ENCODE results near the gene RBFOX1.

RBFOX1 gene

DNA sequence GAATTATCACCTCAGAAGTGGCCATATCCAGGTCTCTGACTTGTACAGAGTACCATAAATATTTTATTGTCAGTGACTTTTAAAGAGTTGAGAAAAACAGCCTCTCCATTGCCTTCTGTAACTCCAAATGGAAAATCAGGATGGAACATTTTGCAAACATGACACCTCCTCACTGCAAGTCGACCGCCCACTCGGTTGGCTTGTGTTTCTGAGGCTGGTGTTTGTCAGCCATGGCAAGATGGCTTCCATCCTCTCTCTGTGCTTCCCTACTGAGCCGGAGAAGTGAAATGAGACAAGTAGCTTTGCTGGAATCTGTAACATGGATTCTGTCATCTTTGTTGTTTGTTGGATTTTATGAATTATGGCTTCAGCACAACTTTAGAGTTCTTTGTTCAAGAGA is 172.8 kb downstream of the RBFOX1 start:
- no peak for DNase-seq (ENCODE audit: low spot score)
- no peak for TF ChIP-seq CTCF (IDR thresholded peaks at IDR 0.05; ENCODE audit: borderline replicate concordance, control extremely low read depth, extremely low read depth, insufficient read depth, missing control alignments)
- in situ Hi-C loops (cut with MboI; ENCODE audit: low sequenced_read_pairs, unreplicated experiment), result no loop called here

DNA sequence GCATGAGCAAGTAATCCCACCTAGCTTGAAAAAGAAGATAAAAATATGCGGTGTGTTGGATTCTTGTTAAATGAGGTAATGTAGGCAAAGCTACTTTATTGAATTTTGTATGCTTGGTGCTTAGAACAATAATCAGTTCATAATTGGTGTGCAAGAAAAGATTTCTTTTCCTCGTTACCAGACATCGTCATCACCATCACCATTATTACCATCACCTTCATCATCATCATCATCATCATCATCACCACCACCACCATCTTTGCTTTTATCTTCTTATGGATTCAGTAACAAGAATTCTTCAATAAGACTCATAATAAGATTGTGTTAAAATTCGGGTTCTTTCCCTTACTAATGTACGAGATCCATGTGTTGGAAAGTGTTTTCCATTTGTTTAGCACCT is 173.7 kb downstream of the RBFOX1 start:
- no peak for DNase-seq (ENCODE audit: low spot score)
- TF ChIP-seq CTCF (IDR thresholded peaks at IDR 0.05; ENCODE audit: borderline replicate concordance, control extremely low read depth, extremely low read depth, insufficient read depth, missing control alignments), result no peak
- in situ Hi-C loops (cut with MboI; ENCODE audit: low sequenced_read_pairs, unreplicated experiment), result no loop called here

DNA sequence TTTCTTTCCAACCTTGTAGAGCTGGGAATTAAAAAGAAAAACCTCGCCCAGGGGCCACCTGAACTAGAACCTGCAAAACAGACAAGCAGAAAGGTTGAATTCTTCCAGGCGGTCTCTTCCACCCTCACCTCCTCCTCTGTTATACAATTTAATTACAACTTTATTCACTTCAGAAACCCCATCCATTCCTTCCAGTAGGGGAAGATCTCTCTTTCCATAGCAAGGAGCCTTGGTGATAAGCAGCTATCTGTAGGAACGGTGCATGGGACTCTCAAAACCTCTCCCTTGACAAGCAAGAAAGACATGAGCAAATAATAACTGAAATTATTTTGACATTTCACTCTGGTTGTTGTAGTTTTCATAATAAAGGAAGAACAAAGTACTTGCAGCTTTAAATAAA is 176.0 kb downstream of the RBFOX1 start:
- no peak for TF ChIP-seq CTCF (IDR thresholded peaks at IDR 0.05; ENCODE audit: borderline replicate concordance, control extremely low read depth, extremely low read depth, insufficient read depth, missing control alignments)
- no peak for DNase-seq (ENCODE audit: low spot score)
- in situ Hi-C loops (cut with MboI; ENCODE audit: low sequenced_read_pairs, unreplicated experiment), result no loop called here

- in situ Hi-C loops (cut with MboI; ENCODE audit: low sequenced_read_pairs, unreplicated experiment), result no loop called here
- no peak for DNase-seq (ENCODE audit: low spot score)
- TF ChIP-seq CTCF (IDR thresholded peaks at IDR 0.05; ENCODE audit: borderline replicate concordance, control extremely low read depth, extremely low read depth, insufficient read depth, missing control alignments), result no peak
Measured at GRCh38 chr16:7509963-7510601, 177.4 kb downstream of the RBFOX1 start.

GRCh38 chr16:7511549-7512260 is 179.1 kb downstream of the RBFOX1 start:
- DNase-seq (ENCODE audit: low spot score), result no peak
- TF ChIP-seq CTCF (IDR thresholded peaks at IDR 0.05; ENCODE audit: borderline replicate concordance, control extremely low read depth, extremely low read depth, insufficient read depth, missing control alignments), result no peak
- in situ Hi-C loops (cut with MboI; ENCODE audit: low sequenced_read_pairs, unreplicated experiment), result no loop called here

DNA sequence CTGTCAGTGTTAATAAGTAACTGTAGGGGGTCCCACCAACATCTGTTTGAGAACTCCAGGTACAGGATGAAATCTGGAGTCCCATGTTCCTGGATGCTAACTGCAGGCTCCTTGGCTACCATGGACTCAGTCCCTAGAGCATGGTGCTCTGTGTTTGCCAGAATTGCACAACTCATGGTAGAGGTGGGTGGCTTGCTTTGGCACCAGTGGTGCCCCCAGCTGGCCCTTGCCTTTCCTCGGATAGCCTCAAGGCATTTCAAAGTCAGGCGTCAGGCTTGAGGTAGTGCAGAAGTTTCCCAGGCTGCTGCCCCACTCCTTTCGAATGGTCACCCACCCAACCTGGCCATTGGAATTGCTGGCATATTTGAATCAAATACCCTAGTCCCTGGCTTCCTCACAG is 179.9 kb downstream of the RBFOX1 start:
- no peak for TF ChIP-seq CTCF (IDR thresholded peaks at IDR 0.05; ENCODE audit: borderline replicate concordance, control extremely low read depth, extremely low read depth, insufficient read depth, missing control alignments)
- no peak for DNase-seq (ENCODE audit: low spot score)
- in situ Hi-C loops (cut with MboI; ENCODE audit: low sequenced_read_pairs, unreplicated experiment), result no loop called here
